ENCODE results near the gene ZNF705A.
"Not testable (repeated sequence)": the region's sequence is repeated elsewhere in the genome, so short reads cannot be mapped to it uniquely, and the experiment has no call there.

GRCh38 chr12:8224782-8225181 is 68.0 kb downstream of the ZNF705A start:
- TF ChIP-seq EP300, POLR2A (IDR thresholded peaks at IDR 0.05): not testable (repeated sequence)
- TF ChIP-seq, protein P1, sequence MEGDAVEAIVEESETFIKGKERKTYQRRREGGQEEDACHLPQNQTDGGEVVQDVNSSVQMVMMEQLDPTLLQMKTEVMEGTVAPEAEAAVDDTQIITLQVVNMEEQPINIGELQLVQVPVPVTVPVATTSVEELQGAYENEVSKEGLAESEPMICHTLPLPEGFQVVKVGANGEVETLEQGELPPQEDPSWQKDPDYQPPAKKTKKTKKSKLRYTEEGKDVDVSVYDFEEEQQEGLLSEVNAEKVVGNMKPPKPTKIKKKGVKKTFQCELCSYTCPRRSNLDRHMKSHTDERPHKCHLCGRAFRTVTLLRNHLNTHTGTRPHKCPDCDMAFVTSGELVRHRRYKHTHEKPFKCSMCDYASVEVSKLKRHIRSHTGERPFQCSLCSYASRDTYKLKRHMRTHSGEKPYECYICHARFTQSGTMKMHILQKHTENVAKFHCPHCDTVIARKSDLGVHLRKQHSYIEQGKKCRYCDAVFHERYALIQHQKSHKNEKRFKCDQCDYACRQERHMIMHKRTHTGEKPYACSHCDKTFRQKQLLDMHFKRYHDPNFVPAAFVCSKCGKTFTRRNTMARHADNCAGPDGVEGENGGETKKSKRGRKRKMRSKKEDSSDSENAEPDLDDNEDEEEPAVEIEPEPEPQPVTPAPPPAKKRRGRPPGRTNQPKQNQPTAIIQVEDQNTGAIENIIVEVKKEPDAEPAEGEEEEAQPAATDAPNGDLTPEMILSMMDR (IDR thresholded peaks at IDR 0.05), result not testable (repeated sequence)

Measured in stomach (tissue), 4 donors.